CMK (cell line): ENCODE results near the gene RBM28.
"Not testable (repeated sequence)": the region's sequence is repeated elsewhere in the genome, so short reads cannot be mapped to it uniquely, and the experiment has no call there.

Experiments
- DNase-seq: peaks from one replicate; pipeline ENCODE4 v3.0.0-alpha.2; 2010; ENCODE audit warnings: low read depth

RBM28 gene

GRCh38 chr7:128287556-128287955 is 56.2 kb downstream of the RBM28 start:
- no peak for DNase-seq

GRCh38 chr7:128284102-128284501 is 59.6 kb downstream of the RBM28 start:
- no peak for DNase-seq

GRCh38 chr7:128281605-128282380 is 61.9 kb downstream of the RBM28 start:
- no peak for DNase-seq

- not testable (repeated sequence) for DNase-seq
Measured at GRCh38 chr7:128280451-128280850, 63.3 kb downstream of the RBM28 start.

- DNase-seq = no peak
Measured at GRCh38 chr7:128279124-128279713, 64.5 kb downstream of the RBM28 start.

- no peak for DNase-seq
Measured at GRCh38 chr7:128278366-128278765, 65.3 kb downstream of the RBM28 start.

GRCh38 chr7:128275681-128276080 is 68.0 kb downstream of the RBM28 start:
- DNase-seq = no peak

GRCh38 chr7:128274884-128275603 is 68.7 kb downstream of the RBM28 start:
- no peak for DNase-seq

GRCh38 chr7:128274246-128274883 is 69.3 kb downstream of the RBM28 start:
- DNase-seq = no peak

- DNase-seq = no peak
Measured at GRCh38 chr7:128271942-128272481, 71.7 kb downstream of the RBM28 start.

GRCh38 chr7:128271471-128271941 is 72.2 kb downstream of the RBM28 start:
- DNase-seq = no peak

GRCh38 chr7:128270826-128271272 is 72.9 kb downstream of the RBM28 start:
- no peak for DNase-seq

- DNase-seq = no peak
Measured at GRCh38 chr7:128268233-128268632, 75.5 kb downstream of the RBM28 start.

GRCh38 chr7:128267595-128267924 is 76.1 kb downstream of the RBM28 start:
- no peak for DNase-seq

- no peak for DNase-seq
Measured at GRCh38 chr7:128266883-128267594, 76.7 kb downstream of the RBM28 start.

GRCh38 chr7:128266529-128266882 is 77.2 kb downstream of the RBM28 start:
- DNase-seq = no peak

GRCh38 chr7:128265906-128266300 is 77.8 kb downstream of the RBM28 start:
- no peak for DNase-seq

- no peak for DNase-seq
Measured at GRCh38 chr7:128265156-128265905, 78.4 kb downstream of the RBM28 start.

GRCh38 chr7:128264477-128264876 is 79.2 kb downstream of the RBM28 start:
- no peak for DNase-seq

GRCh38 chr7:128263420-128263819 is 80.3 kb downstream of the RBM28 start:
- no peak for DNase-seq
